ENCODE data around the gene C1orf226. TPM values are rescaled to one million over a fixed set of nuclear protein-coding genes. Genes with fewer than 3 reads are reported as not detected.

Gene C1orf226
- total RNA-seq, 4 donors from 2014 or later = 0.13 to 4.0 (median 2.3) TPM

GRCh38 chr1:162387226-162388082 lies 5.9 kb downstream of the C1orf226 start:
- Histone ChIP-seq H3K27me3 (no peaks in the 10 kb centered on the region), H3K9me3 (no peaks in the 10 kb centered on the region), H3K4me3 (replicated peaks in 1 of 3) (no peak overlapping the region), H3K27ac (no peak overlapping the region), H3K36me3 (no peaks in the 10 kb centered on the region), H3K4me1 (no peaks in the 10 kb centered on the region)
- WGBS, 2 donors = 58 to 62% methylated on average over 20 of the region's 20 CpGs
- DNase-seq = no peak
- intact Hi-C loops (cut with DNase I) = no loop called here
- no peak for TF ChIP-seq CTCF (IDR thresholded peaks at IDR 0.05)
- no peak for TF ChIP-seq POLR2A (IDR thresholded peaks at IDR 0.05)

GRCh38 chr1:162388083-162388594 lies 6.6 kb downstream of the C1orf226 start:
- intact Hi-C loops (cut with DNase I) = no loop called here
- Histone ChIP-seq H3K4me3 (replicated peaks in 1 of 3) (no peak overlapping the region), H3K36me3 (no peaks in the 10 kb centered on the region), H3K9me3 (no peaks in the 10 kb centered on the region), H3K4me1 (no peaks in the 10 kb centered on the region), H3K27ac (no peak overlapping the region), H3K27me3 (no peaks in the 10 kb centered on the region)
- TF ChIP-seq POLR2A (IDR thresholded peaks at IDR 0.05) (no peak), CTCF (IDR thresholded peaks at IDR 0.05) (no peak)
- no peak for DNase-seq
- 82 to 86% methylated on average over 8 of the region's 8 CpGs for WGBS, 2 donors

DNA sequence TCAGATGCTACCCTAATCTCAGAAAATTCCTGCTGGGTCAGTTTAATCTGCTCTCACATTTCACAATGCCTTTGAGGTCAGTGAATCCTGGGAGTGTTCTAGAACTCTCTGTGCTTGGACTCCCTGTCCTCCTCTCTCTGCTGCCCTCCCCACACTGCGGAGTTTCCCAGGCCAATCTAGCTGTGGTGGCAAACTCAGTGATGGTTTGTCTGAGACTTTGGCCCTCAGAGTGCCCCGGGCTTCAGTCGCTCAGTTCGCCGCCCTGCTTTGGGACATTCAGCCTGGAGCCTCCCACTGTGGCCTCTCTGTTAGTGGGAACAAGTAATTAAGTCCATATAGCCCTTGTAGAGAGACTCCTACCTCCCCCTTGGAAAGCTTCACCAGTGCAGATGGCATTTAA lies 7.1 kb downstream of the C1orf226 start:
- Histone ChIP-seq H3K9me3 (no peaks in the 10 kb centered on the region), H3K36me3 (no peaks in the 10 kb centered on the region), H3K4me1 (no peaks in the 10 kb centered on the region), H3K4me3 (replicated peaks in 1 of 3) (no peak overlapping the region), H3K27me3 (no peaks in the 10 kb centered on the region), H3K27ac (no peak overlapping the region)
- 85 to 91% methylated on average over 5 of the region's 5 CpGs for WGBS, 2 donors
- DNase-seq = no peak
- intact Hi-C loops (cut with DNase I) = no loop called here
- TF ChIP-seq CTCF (IDR thresholded peaks at IDR 0.05) = no peak
- no peak for TF ChIP-seq POLR2A (IDR thresholded peaks at IDR 0.05)

- H3K36me3 ChIP-seq = no peaks in the 10 kb centered on the region
- intact Hi-C loops (cut with DNase I) = no loop called here
- WGBS, 2 donors = 40 to 46% methylated on average over 11 of the region's 11 CpGs
- H3K9me3 ChIP-seq = no peaks in the 10 kb centered on the region
- no peaks in the 10 kb centered on the region for H3K4me1 ChIP-seq
- no peak overlapping the region for H3K4me3 ChIP-seq (replicated peaks in 1 of 3)
- no peak for DNase-seq
- no peak for TF ChIP-seq CTCF (IDR thresholded peaks at IDR 0.05)
- TF ChIP-seq POLR2A (IDR thresholded peaks at IDR 0.05) = no peak
- no peak overlapping the region for H3K27ac ChIP-seq
- H3K27me3 ChIP-seq = no peaks in the 10 kb centered on the region
Observed at GRCh38 chr1:162389021-162389818, 7.7 kb downstream of the C1orf226 start.

Data from thyroid gland (tissue), 4 donors.